GM23338 (cell line): ENCODE data around the gene ZNF565.

ENCODE experiments used
- CREB1 ChIP-seq: fragments of 250-450 bp; sonication (Bioruptor Pico); IDR thresholded peaks from 2 replicates; pipeline ENCODE4 v1.5.0; 2020; ENCODE audit warnings: low read depth, mild to moderate bottlenecking, moderate library complexity
- CTCF ChIP-seq, 2 experiments: fragments of 200-600 bp in 1 of 2; sonication (generic) in 1 of 2; conservative IDR thresholded peaks; 2 replicates each; pipeline versions ENCODE4 v1.5.1 to v1.6.1; 2016 to 2017; ENCODE audit warnings: antibody characterized with exemption in 2 of 2, low read depth in 2 of 2, mild to moderate bottlenecking in 2 of 2, moderate library complexity in 1 of 2
- EZH2 ChIP-seq: fragments of 200-600 bp; sonication (generic); IDR thresholded peaks from one replicate; pipeline ENCODE4 v1.8.0; 2017; ENCODE audit warnings: antibody characterized with exemption, mild to moderate bottlenecking, low read depth; ENCODE audit not compliant: unreplicated experiment
- STAT1 ChIP-seq: IDR thresholded peaks from one replicate; pipeline ENCODE4 v1.6.1; 2016; ENCODE audit warnings: antibody characterized with exemption; ENCODE audit not compliant: unreplicated experiment

GRCh38 chr19:36163813-36164212 lies 50.7 kb downstream of the ZNF565 start:
- TF ChIP-seq CTCF (conservative IDR thresholded peaks at IDR 0.05; ENCODE audit: low read depth in 2 of 2) (no peak), STAT1 (no peak), EZH2 (no peak), CREB1 (CRISPR knock-in tag) (no peak)
